GM12878 (cell line): ENCODE measurements around the gene MGAT2. TPM values are rescaled to one million over a fixed set of nuclear protein-coding genes. Genes with fewer than 3 reads are reported as not detected.

Source experiments
- BCL3 ChIP-seq: IDR thresholded peaks from 2 replicates; pipeline ENCODE4 v1.6.1; 2011; ENCODE audit warnings: borderline replicate concordance, low read depth, mild to moderate bottlenecking, moderate library complexity, low read length; ENCODE audit not compliant: insufficient read depth, poor library complexity, severe bottlenecking
- BMI1 ChIP-seq: fragments of 450-650 bp; IDR thresholded peaks from 2 replicates; pipeline ENCODE4 v1.6.1; 2016; ENCODE audit warnings: mild to moderate bottlenecking, moderate library complexity, borderline replicate concordance
- CBFB ChIP-seq: IDR thresholded peaks from 2 replicates; pipeline ENCODE4 v1.6.1; 2016; ENCODE audit warnings: antibody characterized with exemption, low read depth
- CHD4 ChIP-seq: fragments of 200-600 bp; sonication (generic); IDR thresholded peaks from 2 replicates; pipeline ENCODE4 v1.6.1; 2016; ENCODE audit warnings: mild to moderate bottlenecking
- DPF2 ChIP-seq: fragments of 450-650 bp; IDR thresholded peaks from 2 replicates; pipeline ENCODE4 v1.6.1; 2017; ENCODE audit warnings: mild to moderate bottlenecking
- EED ChIP-seq: sonication (generic); IDR thresholded peaks from 2 replicates; pipeline ENCODE4 v1.6.1; 2016; ENCODE audit warnings: antibody characterized with exemption, low read depth
- FOXK2 ChIP-seq: fragments of 450-650 bp; IDR thresholded peaks from 2 replicates; pipeline ENCODE4 v1.6.1; 2017; ENCODE audit warnings: mild to moderate bottlenecking, moderate library complexity
- IRF5 ChIP-seq: fragments of 450-650 bp; IDR thresholded peaks from 2 replicates; pipeline ENCODE4 v1.6.1; 2017; ENCODE audit warnings: borderline replicate concordance
- KLF5 ChIP-seq: fragments of 450-650 bp; IDR thresholded peaks from 2 replicates; pipeline ENCODE4 v1.6.1; 2014; ENCODE audit warnings: mild to moderate bottlenecking; ENCODE audit not compliant: partially characterized antibody
- MAX ChIP-seq: IDR thresholded peaks from 2 replicates; pipeline ENCODE4 v1.6.1; 2012; ENCODE audit warnings: low read depth, low read length, improper control_type of control experiment
- MEF2A ChIP-seq: IDR thresholded peaks from 2 replicates; pipeline ENCODE4 v1.6.1; 2011; ENCODE audit warnings: low read depth, mild to moderate bottlenecking, low read length, moderate library complexity; ENCODE audit not compliant: insufficient read depth
- MXI1 ChIP-seq: fragments of 150-350 bp; IDR thresholded peaks from 2 replicates; pipeline ENCODE4 v1.6.1; 2011; ENCODE audit warnings: low read depth, mild to moderate bottlenecking, inconsistent platforms, low read length, improper control_type of control experiment
- RB1 ChIP-seq: fragments of 450-650 bp; formaldehyde crosslinking; IDR thresholded peaks from 2 replicates; pipeline ENCODE4 v1.6.1; 2017; ENCODE audit warnings: mild to moderate bottlenecking, borderline replicate concordance
- SIN3A ChIP-seq: IDR thresholded peaks from 2 replicates; pipeline ENCODE4 v1.6.1; 2012; ENCODE audit warnings: low read depth, low read length, improper control_type of control experiment
- SPI1 ChIP-seq: IDR thresholded peaks from 2 replicates; pipeline ENCODE4 v1.6.1; 2011; ENCODE audit warnings: low read depth, mild to moderate bottlenecking, low read length, moderate library complexity, borderline replicate concordance; ENCODE audit not compliant: insufficient read depth
- SUPT20H ChIP-seq: IDR thresholded peaks from 2 replicates; pipeline ENCODE4 v1.6.1; 2011; ENCODE audit warnings: low read depth, mild to moderate bottlenecking, low read length, moderate library complexity, borderline replicate concordance; ENCODE audit not compliant: control insufficient read depth
- USF1 ChIP-seq: IDR thresholded peaks from 2 replicates; pipeline ENCODE4 v1.6.1; 2011; ENCODE audit warnings: borderline replicate concordance, low read depth, mild to moderate bottlenecking, moderate library complexity, mixed read lengths, low read length; ENCODE audit not compliant: insufficient read depth; ENCODE audit errors: extremely low read length
- polyA plus RNA-seq, 11 experiments: library from polyadenylated mRNA; depleted of rRNA in 4 of 11; unstranded in 6 of 11; stranded (reverse) in 5 of 11; fragments of >200 nt; fragmentation: Nextera tagmentation in 4 of 11; fragmentation: Illumina TruSeq in 1 of 11; extraction: Ambion mirVana in 4 of 11; extraction: Trizol in 1 of 11; gene quantifications; 1 replicate in 1 of 11; 2 replicates in 10 of 11; pipeline versions ENCODE4 v1.2.1 to v1.2.3, GENCODE V29; 2011 to 2016; ENCODE audit warnings: inconsistent platforms in 2 of 11, missing spikeins in 2 of 11, low read depth in 1 of 11
- total RNA-seq, 4 experiments: library from RNA; depleted of rRNA in 3 of 4; stranded (reverse); fragments of >200 nt in 3 of 4; fragmentation: Illumina TruSeq in 1 of 4; extraction: Trizol in 1 of 4; gene quantifications; 2 replicates each; pipeline versions ENCODE4 v1.2.1 to v1.2.3, GENCODE V29; 2013 to 2021

The MGAT2 gene
- total and polyA plus RNA-seq, 10 of the 15 experiments (the other 5 are each of a cell fraction or from before 2014, with no cell fraction given) = 0.03 to 51.8 (median 38.0) TPM; not detected in 1

- TF ChIP-seq USF1 = peak; percentile 77
- no peak for TF ChIP-seq KLF5
- TF ChIP-seq SIN3A = 0 out of 2 replicates have a peak, but pooled peaks have one; percentile 22
- TF ChIP-seq DPF2 = peak; percentile 88
- TF ChIP-seq MAX = no peak
- TF ChIP-seq BMI1 = no peak
- peak; percentile 73; the same call in 1 of the 2 replicates for TF ChIP-seq IRF5
- no peak for TF ChIP-seq CHD4
- peak; percentile 57 for TF ChIP-seq MXI1
- TF ChIP-seq SPI1 = peak; percentile 71; the same call in 1 of the 2 replicates
- peak; percentile 9; the same call in 1 of the 2 replicates for TF ChIP-seq EED
- TF ChIP-seq FOXK2 = no peak
- no peak for TF ChIP-seq SUPT20H
- no peak; the same call in none of the 2 replicates for TF ChIP-seq CBFB
- peak; percentile 27 for TF ChIP-seq BCL3
- TF ChIP-seq MEF2A = no peak
- peak; percentile 42 for TF ChIP-seq RB1
These were observed at the start of gene MGAT2, which contains the start of gene RPL36AL (continued) for GRCh38 chr14:49620182-49621113.
